Endothelial cell of umbilical vein (primary cell): ENCODE results near the gene HAVCR1.

Experiments
- EZH2 ChIP-seq: IDR thresholded peaks from 2 replicates; pipeline ENCODE4 v1.6.1; 2012; ENCODE audit warnings: borderline replicate concordance, low read depth, mild to moderate bottlenecking, moderate library complexity, low read length, inconsistent platforms; ENCODE audit not compliant: severe bottlenecking
- JUN ChIP-seq: IDR thresholded peaks from 2 replicates; pipeline ENCODE4 v1.6.1; 2011; ENCODE audit warnings: borderline replicate concordance, low read depth; ENCODE audit not compliant: insufficient read length, insufficient read depth
- POLR2A ChIP-seq: IDR thresholded peaks from 2 replicates; pipeline ENCODE4 v1.6.1; 2012; ENCODE audit warnings: low read depth, mild to moderate bottlenecking, control low read depth, low read length
- TF ChIP-seq, protein P1 (sequence below), 2 donors: IDR thresholded peaks; 1 replicate in 1 of 2; 2 replicates in 1 of 2; pipeline ENCODE4 v1.5.1; 2011; ENCODE audit warnings: low read length in 2 of 2, mild to moderate bottlenecking in 2 of 2, moderate library complexity in 2 of 2, control low read depth in 1 of 2, inconsistent platforms in 1 of 2, low read depth in 1 of 2; ENCODE audit not compliant: insufficient read depth in 1 of 2; ENCODE audit errors: extremely low read depth in 1 of 2
- TF ChIP-seq, protein P2 (sequence below): IDR thresholded peaks from 2 replicates; pipeline ENCODE4 v1.6.1; 2011; ENCODE audit not compliant: insufficient read depth, insufficient read length

DNA sequence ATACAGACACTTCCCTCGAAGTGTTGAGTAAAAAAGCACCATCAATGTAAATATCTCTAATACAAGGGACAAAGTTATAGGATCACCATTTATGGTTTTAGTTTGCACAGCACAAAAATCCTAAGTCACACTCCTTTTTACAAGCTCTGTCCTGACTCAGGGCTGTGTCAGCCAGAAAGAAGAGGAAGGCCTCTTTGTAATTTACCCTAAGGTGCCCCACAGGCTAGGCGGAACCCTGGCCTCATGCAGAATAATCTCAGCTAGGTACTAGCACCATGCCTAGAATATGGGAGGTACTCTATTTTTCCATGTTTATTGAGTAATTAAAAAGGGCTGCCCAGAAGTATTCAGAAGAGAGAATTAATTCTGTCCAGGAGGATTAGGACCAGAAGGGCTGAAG is 36.9 kb downstream of the HAVCR1 start:
- TF ChIP-seq, protein P1, sequence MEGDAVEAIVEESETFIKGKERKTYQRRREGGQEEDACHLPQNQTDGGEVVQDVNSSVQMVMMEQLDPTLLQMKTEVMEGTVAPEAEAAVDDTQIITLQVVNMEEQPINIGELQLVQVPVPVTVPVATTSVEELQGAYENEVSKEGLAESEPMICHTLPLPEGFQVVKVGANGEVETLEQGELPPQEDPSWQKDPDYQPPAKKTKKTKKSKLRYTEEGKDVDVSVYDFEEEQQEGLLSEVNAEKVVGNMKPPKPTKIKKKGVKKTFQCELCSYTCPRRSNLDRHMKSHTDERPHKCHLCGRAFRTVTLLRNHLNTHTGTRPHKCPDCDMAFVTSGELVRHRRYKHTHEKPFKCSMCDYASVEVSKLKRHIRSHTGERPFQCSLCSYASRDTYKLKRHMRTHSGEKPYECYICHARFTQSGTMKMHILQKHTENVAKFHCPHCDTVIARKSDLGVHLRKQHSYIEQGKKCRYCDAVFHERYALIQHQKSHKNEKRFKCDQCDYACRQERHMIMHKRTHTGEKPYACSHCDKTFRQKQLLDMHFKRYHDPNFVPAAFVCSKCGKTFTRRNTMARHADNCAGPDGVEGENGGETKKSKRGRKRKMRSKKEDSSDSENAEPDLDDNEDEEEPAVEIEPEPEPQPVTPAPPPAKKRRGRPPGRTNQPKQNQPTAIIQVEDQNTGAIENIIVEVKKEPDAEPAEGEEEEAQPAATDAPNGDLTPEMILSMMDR (IDR thresholded peaks at IDR 0.05; ENCODE audit: extremely low read depth in 1 of 2, insufficient read depth in 1 of 2, low read depth in 1 of 2, low read length in 2 of 2): no peak
- TF ChIP-seq EZH2 (no peak), POLR2A (no peak), JUN (no peak)
- TF ChIP-seq, protein P2, sequence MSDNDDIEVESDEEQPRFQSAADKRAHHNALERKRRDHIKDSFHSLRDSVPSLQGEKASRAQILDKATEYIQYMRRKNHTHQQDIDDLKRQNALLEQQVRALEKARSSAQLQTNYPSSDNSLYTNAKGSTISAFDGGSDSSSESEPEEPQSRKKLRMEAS: no peak
